Measurements from ENCODE around the gene NT5C3B.
"Not testable (repeated sequence)": the region's sequence is repeated elsewhere in the genome, so short reads cannot be mapped to it uniquely, and the experiment has no call there.

The NT5C3B gene

GRCh38 chr17:41776262-41776900 lies 59.7 kb downstream of the NT5C3B start:
- Histone ChIP-seq H3K27ac (ENCODE audit: low read length) (peak overlapping the region; percentile 11), H3K4me1 (ENCODE audit: control insufficient read depth, low read depth, low read length) (peaks cover 38% of the 10 kb centered on the region)
- not testable (repeated sequence) for H3K9me3 ChIP-seq (ENCODE audit: control insufficient read depth, low read depth, low read length); H3K9ac ChIP-seq (ENCODE audit: low read length); H3K4me3 ChIP-seq (ENCODE audit: low read length); H3K36me3 ChIP-seq (ENCODE audit: control insufficient read depth, low read depth, low read length); H3K27me3 ChIP-seq (ENCODE audit: control insufficient read depth, insufficient read depth, low read length)

GRCh38 chr17:41775394-41776226 lies 60.4 kb downstream of the NT5C3B start:
- Histone ChIP-seq H3K9me3 (ENCODE audit: control insufficient read depth, low read depth, low read length) (no peaks in the 10 kb centered on the region), H3K4me1 (ENCODE audit: control insufficient read depth, low read depth, low read length) (peaks cover 38% of the 10 kb centered on the region), H3K27ac (ENCODE audit: low read length) (peak overlapping the region; percentile 11), H3K9ac (ENCODE audit: low read length) (peak overlapping the region; percentile 25), H3K4me3 (ENCODE audit: low read length) (no peak overlapping the region), H3K36me3 (ENCODE audit: control insufficient read depth, low read depth, low read length) (peaks cover 7% of the 10 kb centered on the region), H3K27me3 (ENCODE audit: control insufficient read depth, insufficient read depth, low read length) (no peaks in the 10 kb centered on the region)
